GM18861 (cell line): ENCODE results near the gene NOLC1.

ENCODE experiments used
- ATAC-seq: cut with Tn5 transposase; IDR thresholded peaks from one replicate; pipeline ENCODE4 v1.9.1; 2021; ENCODE audit not compliant: unreplicated experiment

The NOLC1 gene

GRCh38 chr10:102121739-102122372, 30.3 kb upstream of the NOLC1 start:
- no peak for ATAC-seq

GRCh38 chr10:102122450-102122849, 29.7 kb upstream of the NOLC1 start:
- no peak for ATAC-seq

- ATAC-seq: no peak
Observed at GRCh38 chr10:102123223-102123622, 29.0 kb upstream of the NOLC1 start.

DNA sequence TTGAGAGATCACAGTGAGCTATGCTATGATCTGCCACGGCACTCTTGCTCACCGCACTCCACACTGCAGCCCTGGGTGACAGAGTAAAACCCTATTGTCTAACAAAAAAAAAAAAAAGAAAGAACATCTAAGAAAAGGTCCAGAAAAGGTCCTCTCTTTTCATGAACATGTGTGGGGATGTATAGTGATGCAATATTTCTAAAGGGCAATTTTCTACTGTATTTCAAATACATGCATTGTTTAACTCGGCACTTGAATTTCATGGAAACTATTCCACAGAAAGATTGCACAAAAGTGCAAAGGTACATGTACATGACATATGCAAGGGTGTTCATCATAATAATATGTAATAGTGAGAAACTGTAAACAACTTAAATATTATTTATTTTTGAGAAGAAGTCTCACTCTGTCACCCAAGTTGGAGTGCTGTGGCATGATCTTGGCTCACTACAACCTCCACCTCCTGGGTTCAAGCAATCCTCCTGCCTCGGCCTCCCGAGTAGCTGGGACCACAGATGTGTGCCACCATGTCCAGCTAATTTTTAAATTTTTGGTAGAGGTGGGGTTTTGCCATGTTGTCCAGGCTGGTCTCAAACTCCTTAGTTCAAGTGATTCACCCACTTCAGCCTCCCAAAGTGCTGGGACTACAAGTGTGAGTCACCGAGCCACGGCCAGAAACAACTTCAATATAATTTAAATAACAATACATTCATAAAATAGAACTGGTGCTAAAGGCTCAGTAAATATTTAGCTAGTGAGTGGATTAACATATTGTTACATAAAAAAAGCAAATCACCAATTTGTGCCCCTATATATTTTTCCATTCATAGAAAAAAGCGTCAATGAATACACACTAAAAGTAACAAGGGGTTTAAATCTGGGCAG, 20.7 kb upstream of the NOLC1 start:
- ATAC-seq: no peak

GRCh38 chr10:102132193-102132562, 20.0 kb upstream of the NOLC1 start:
- no peak for ATAC-seq

DNA sequence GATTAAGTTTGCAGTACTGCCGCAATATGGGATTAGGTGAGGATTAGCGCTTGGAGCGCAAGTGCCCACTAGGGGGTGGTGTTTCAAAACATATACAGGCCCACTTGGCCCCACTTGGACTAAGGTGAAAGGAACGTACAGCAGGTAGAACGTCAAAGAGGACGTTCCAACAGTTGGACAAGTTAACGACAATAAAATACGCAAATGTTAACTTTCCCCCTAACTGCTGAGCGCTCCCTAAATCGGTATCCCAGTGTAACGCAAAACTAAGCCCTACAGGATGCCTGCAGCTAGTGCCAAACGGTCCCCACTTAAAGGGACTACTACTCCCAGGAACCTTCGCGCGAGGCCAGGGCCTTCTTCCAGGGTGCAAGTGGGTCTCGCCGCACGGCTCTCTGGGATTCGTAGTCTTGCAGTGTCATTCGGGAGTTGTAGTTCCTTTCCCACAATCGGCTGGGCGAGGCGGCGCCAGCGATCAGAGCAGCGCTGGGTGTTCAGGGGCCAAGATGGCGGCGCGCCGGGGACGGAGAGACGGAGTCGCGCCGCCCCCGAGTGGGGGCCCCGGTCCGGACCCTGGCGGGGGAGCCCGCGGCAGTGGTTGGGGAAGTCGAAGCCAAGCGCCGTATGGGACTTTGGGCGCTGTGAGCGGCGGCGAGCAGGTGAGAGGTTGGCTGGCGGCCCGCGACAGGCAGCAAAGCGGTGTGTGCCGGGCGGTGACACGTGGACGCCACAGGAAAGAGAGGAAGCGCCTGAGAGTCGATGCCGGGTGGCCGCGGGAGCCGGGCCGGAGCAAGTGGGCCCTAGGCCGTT, 19.4 kb upstream of the NOLC1 start, which contains the start of gene PPRC1:
PPRC1 (plus strand) TSS at position 478 of the 810 bp plus-strand sequence; CDS start at position 507, 29 bp downstream.
- ATAC-seq: peak; percentile 95

GRCh38 chr10:102133373-102134195, 18.6 kb upstream of the NOLC1 start:
- ATAC-seq: no peak

GRCh38 chr10:102134416-102134815, 17.8 kb upstream of the NOLC1 start:
- no peak for ATAC-seq

DNA sequence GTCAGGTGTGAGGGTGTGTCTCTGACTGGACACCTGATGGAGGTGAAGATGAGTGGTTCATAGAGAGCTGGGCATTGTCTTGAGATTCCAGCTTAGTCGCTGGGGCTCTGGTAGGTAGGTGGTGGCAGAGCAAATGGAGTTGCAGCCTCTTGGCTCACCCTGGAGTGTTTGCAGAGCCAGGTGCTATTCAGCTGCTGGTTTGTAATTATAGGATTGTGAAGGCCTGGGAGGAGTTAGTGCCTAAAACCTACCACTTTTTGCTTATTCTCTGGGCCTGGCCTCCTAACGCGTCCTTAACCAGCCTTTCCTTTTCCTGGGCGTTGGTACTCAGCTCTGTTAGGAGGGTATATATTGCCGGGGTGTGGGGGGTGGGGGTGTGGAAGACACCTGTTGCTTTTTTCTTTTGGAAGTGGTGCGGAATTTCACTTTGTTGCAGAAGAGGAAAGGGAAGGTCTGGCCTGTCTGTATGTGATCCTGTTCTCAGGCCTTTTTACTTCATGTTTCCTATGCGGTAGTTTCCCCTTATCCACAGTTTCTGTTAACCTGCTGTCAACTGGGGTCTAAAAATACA, 16.1 kb upstream of the NOLC1 start:
- no peak for ATAC-seq

DNA sequence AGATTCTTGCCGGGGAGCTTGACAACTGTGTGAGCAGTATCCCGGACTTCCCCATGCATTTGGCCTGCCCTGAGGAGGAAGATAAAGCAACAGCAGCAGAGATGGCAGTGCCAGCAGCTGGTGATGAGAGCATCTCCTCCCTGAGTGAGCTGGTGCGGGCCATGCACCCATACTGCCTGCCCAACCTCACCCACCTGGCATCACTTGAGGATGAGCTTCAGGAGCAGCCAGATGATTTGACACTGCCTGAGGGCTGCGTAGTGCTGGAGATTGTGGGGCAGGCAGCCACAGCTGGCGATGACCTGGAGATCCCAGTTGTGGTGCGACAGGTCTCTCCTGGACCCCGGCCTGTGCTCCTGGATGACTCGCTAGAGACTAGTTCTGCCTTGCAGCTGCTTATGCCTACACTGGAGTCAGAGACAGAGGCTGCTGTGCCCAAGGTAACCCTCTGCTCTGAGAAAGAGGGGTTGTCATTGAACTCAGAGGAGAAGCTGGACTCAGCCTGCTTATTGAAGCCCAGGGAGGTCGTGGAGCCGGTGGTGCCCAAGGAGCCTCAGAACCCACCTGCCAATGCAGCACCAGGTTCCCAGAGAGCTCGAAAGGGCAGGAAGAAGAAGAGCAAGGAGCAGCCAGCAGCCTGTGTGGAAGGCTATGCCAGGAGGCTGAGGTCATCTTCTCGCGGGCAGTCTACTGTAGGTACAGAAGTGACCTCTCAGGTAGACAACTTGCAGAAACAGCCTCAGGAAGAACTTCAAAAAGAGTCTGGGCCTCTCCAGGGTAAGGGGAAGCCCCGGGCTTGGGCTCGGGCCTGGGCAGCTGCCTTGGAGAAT, 12.7 kb upstream of the NOLC1 start:
- no peak for ATAC-seq

GRCh38 chr10:102140218-102140617, 12.0 kb upstream of the NOLC1 start:
- ATAC-seq: no peak

DNA sequence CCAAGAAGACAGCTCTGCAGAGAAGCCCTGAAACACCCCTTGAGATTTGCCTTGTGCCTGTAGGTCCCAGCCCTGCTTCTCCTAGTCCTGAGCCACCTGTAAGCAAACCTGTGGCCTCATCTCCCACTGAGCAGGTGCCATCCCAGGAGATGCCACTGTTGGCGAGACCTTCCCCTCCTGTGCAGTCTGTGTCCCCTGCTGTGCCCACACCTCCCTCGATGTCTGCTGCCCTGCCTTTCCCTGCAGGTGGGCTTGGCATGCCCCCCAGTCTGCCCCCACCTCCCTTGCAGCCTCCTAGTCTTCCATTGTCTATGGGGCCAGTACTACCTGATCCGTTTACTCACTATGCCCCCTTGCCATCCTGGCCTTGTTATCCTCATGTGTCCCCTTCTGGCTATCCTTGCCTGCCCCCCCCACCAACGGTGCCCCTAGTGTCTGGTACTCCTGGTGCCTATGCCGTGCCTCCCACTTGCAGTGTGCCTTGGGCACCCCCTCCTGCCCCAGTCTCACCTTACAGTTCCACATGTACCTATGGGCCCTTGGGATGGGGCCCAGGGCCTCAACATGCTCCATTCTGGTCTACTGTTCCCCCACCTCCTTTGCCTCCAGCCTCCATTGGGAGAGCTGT, 11.2 kb upstream of the NOLC1 start:
- ATAC-seq: no peak

DNA sequence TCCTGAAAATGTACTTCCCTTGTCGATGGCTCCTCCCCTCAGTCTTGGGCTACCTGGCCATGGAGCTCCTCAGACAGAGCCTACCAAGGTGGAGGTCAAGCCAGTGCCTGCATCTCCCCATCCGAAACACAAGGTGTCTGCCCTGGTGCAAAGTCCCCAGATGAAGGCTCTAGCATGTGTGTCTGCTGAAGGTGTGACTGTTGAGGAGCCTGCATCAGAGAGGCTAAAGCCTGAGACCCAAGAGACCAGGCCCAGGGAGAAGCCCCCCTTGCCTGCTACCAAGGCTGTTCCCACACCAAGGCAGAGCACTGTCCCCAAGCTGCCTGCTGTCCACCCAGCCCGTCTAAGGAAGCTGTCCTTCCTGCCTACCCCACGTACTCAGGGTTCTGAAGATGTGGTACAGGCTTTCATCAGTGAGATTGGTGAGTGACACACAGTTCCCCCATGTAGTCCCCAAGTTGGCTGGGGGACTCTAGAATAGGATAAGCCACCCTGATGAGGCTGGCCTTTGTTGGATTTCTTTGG, 10.5 kb upstream of the NOLC1 start:
- ATAC-seq: no peak

GRCh38 chr10:102146971-102147428, 5.2 kb upstream of the NOLC1 start:
- ATAC-seq: no peak

DNA sequence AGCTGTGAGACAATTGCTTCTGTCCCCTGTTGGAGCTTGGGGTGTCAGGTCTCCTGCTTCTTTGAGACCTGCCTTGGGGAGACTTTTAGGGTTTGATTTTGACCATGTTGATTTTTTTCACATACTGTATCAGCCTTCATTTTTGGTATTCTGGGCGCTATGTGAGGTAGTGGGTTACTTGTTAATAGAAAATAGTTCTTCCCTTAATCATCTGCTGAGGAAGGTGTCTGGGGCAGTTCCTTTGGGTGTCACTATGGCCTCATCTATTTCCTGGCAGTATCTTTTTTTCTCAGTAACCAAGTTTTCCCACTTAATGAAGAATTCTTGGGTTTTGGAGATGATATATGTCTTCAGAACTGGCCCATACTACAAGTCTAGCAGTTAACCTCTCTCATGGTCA, 4.6 kb upstream of the NOLC1 start:
- no peak for ATAC-seq

DNA sequence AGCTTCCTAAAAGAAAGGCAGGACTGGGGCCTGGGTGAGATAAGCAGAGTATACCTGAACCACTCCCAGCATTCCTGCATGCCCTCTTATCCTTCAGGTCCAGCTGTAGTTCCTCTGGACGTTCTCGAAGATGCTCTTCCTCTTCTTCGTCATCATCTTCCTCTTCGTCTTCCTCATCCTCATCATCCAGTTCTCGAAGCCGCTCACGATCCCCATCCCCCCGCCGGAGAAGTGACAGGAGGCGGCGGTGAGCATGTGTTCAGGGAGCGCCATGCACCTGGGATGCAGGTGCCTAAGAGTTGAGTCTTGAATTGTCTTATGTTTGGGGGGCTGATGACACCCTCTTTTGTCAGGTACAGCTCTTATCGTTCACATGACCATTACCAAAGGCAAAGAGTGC, 3.9 kb upstream of the NOLC1 start:
- ATAC-seq: no peak

DNA sequence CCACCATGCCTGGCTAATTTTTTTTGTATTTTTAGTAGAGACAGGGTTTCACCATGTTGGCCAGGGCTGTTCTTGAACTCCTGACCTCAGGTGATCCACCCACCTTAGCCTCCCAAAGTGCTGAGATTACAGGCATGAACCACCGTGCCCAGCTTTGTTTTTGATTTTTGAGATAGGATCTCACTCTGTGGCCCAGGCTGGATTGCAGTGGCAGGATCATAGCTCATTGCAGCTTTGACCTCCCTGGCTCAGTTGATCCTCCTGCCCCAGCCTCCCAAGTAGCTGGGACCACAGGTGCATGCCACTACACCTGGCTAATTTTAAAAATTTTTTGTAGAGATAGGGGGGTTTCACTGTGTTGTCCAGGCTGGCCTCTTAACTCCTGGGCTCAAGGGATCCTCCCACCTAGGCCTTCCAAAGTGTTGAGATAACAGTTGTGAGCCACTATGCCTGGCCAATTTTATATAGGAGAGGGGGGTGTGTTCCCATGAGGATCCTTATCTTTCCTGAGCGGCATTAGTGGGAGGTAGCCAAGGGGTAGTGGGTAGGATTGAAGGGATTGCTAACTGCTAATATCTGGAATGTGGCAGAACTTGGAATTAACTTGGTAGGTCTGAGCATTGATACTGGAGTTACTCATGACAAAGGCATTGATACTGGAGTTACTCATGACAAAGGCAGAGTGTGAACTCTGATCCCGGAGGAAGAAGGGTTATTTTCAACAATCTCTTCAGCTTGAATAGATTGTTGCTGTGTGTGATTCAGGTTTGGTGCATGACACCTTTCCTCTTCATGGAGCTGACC, 1.0 kb upstream of the NOLC1 start:
- ATAC-seq: no peak

- ATAC-seq: peak; percentile 9
Observed at GRCh38 chr10:102152545-102152890, 329 bp downstream of the NOLC1 start.
